LoVo (cell line): ENCODE results near the gene LCK.
A peak's percentile ranks its signal among the peaks of the same experiment; 100 is the strongest.
"Not testable (repeated sequence)": the region's sequence is repeated elsewhere in the genome, so short reads cannot be mapped to it uniquely, and the experiment has no call there.

ENCODE experiments used
- DNase-seq: peaks from one replicate; pipeline ENCODE4 v3.0.0-alpha.2; 2016; ENCODE audit warnings: low spot score

The LCK gene

GRCh38 chr1:32240140-32240951, 10.7 kb upstream of the LCK start:
- DNase-seq: peak; percentile 57

GRCh38 chr1:32241001-32241763, 9.9 kb upstream of the LCK start:
- no peak for DNase-seq

DNA sequence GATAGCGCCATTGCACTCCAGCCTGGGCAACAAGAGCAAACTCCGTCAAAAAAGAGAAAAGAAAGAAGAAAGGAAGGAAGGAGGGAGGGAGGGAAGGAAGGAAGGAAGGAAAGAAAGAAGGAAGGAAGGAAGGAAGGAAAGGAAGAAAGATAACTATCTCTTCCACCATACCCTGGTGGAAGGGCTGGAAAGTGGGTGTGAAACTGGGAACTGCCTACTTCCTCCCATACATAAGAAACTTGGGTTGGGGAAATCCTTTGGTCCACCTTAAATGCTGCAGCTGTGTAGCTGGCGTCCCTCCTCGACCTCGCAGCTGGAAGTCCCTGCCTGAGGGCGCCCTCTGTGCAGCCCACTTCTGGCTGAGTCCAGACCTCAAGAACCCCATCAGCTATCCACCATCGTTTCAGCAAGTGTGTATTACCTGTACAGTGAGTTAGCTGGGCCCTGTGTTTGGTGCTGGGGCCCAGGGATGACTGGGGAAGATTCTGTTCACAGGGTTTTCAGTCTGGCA, 8.7 kb upstream of the LCK start:
- no peak for DNase-seq

DNA sequence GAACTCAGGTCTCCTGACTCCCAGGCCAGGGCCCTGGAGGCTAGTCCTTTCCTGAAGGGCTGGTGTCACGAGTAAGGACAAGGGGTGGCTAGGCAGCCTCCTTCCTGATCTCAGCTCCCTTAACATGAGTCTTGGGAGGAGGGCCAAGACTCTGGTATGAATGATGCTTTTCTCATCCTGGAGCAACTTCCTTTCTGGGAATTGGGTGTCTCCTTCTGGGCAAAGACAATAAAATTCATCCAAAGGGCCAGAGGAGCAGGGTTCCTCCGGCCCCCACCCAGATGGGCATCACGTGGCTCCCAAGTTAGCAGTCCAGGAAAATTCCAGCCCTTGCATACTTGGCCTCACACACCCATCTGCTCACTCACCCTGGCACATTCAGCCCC, 4.2 kb upstream of the LCK start, which contains the start of gene FAM167B:
TSS of gene FAM167B (plus strand) at position 335 of the 386 bp plus-strand sequence. CDS start 200 bp downstream, outside the sequence.
- DNase-seq: no peak

DNA sequence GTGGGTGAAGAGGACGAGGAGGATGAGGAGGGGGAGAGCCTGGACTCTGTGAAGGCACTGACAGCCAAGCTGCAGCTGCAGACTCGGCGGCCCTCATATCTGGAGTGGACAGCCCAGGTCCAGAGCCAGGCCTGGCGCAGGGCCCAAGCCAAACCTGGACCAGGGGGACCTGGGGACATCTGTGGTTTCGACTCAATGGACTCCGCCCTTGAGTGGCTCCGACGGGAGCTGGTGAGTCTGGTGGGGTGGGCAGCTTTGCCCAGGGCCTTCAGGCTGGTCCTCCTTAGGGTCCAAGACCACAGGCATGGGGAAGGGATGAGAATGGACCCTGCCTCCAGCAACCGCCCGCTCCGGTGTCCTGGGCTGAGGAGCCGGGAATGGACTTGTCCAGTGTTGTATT, 3.6 kb upstream of the LCK start:
- no peak for DNase-seq

- DNase-seq: peak; percentile 27
Measured at GRCh38 chr1:32247983-32248889, 2.8 kb upstream of the LCK start.

GRCh38 chr1:32249831-32250525, 1.1 kb upstream of the LCK start:
- no peak for DNase-seq

DNA sequence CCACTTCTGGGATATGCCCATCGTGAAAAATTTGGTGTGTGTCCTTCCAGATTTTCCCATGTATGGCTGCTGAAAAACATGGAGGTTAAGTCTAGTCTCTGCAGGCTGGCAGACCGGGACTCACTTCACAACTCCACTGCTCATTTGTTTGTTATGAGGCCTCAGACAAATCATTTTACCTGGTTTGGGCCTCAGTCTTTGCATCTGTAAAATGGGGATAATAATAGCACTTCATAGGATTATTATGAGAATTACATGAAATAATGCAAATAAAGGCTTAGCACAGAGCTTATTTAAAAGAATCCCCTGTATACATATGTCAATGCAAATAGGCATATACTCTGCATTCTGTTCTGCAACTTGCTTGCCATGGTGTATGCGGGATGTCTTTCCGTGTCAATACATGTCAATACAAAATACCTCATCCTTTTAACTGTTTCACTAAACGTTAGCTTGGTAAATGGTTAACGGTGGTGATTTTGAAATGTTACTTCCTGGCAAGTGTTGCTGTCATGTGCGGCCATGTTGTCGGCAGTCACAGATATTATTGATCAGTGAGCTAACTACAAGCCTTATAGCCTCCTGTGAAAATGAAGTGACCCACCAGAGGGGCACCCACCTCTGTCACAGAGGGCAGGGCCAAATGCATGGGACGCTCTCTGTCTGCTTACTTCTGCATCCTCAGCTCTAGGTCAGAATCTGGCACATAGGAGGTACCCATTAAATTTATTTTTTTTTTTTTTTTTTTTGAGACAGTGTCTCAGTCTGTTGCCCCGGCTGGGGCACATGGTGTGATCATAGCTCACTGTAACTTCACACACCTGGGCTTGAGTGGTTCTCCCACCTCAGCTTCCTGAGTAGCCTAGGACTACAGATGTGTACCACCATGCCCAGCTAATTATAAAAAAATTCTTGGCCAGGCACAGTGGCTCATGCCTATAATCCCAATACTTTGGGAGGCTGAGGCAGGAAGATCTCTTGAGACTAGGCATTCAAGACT, 4.3 kb downstream of the LCK start:
- no peak for DNase-seq

- DNase-seq: no peak
Measured at GRCh38 chr1:32256473-32257226, 5.6 kb downstream of the LCK start.

DNA sequence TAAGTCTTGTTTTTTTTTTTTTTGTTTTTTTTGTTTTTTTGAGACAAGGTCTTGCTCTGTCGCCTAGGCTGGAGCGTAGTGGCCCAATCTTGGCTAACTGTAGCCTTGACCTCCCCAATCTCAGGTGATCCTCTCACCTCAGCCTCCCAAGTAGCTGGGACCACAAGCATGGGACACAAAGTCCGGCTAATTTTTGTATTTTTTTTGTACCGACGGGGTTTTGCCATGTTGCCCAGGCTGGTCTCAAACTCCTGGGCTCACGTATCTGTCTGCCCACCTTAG, 6.1 kb downstream of the LCK start:
- no peak for DNase-seq

DNA sequence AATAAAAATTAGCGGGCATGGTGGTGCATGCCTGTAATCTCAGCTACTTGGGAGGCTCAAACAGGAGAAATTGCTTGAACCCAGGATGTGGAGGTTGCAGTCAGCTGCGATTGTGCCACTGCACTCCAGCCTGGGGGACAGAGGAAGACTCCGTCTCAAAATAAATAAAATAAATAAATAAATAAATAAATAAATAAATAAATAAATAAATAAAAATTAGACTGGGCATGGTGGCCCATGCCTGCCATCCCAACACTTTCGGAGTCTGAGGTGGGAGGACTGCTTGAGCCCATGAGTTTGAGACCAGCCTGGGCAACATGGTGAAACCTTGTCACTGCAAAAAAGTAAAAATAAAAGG, 12.2 kb downstream of the LCK start:
- not testable (repeated sequence) for DNase-seq

DNA sequence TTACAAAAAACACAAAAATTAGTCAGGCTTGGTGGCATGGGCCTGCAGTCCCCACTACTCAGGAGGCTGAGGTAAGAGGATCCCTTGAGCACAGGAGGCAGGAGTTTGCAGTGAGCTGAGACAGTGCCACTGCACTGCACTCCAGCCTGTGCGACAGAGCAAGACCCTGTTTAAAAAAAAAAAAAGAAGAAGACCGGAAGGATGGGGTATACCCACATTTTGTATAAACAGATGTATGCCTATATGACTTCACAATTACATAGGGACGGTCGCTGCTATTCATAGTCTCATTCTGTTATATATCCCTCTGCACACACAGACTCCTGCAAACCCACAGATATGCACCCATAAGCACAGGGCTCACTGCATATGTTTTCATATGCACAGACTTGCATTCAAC, 12.7 kb downstream of the LCK start:
- no peak for DNase-seq

GRCh38 chr1:32265846-32266245, 14.8 kb downstream of the LCK start:
- no peak for DNase-seq

DNA sequence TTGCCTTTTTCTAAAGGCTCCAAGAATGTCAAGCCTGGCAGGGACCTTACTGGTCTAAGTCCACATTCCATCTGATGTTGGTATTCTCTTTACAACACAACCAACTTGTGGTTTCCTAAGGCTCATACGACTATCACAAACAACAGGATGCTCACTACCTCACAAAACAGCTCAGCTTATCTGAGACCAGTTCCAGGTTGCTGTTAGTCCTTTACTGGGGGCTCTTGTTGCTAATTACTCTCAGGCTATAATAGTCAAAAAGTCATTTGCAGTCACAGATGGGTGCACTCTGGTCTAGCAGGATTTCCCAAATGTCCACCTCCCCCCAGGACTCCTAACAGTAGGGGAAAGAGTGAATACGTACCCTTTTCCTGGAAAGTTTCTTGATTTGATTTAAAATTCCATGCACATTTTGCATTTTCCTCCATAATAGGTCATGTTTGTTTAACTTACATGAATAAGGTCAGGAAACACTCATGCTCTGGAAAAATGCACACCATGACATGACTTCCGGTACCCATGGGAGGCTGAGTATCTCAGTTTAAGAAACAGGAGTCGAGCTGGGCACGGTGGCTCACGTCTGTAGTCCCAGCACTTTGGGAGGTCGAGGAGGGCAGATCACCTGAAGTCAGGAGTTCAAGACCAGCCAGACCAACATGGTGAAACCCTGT, 16.0 kb downstream of the LCK start:
- DNase-seq: no peak

DNA sequence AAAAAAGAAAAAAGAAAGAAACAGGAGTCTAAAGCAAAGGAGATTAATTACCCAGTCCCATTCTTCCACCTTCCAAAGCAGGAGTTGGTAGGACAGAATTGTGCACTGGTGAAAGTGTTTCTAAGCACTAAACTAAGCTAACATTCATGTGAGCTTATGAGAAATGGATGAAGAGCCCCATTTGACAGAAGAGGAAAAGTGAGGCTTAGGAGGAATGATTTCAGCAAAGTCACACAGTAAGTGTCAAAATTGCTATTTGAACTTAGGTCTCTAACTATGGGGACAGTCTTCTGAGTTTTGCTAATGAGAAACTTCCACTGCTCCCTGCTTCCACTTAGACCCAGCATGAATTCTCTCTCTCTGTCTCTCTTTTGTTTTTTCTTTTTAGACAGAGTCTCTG, 18.7 kb downstream of the LCK start:
- no peak for DNase-seq

DNA sequence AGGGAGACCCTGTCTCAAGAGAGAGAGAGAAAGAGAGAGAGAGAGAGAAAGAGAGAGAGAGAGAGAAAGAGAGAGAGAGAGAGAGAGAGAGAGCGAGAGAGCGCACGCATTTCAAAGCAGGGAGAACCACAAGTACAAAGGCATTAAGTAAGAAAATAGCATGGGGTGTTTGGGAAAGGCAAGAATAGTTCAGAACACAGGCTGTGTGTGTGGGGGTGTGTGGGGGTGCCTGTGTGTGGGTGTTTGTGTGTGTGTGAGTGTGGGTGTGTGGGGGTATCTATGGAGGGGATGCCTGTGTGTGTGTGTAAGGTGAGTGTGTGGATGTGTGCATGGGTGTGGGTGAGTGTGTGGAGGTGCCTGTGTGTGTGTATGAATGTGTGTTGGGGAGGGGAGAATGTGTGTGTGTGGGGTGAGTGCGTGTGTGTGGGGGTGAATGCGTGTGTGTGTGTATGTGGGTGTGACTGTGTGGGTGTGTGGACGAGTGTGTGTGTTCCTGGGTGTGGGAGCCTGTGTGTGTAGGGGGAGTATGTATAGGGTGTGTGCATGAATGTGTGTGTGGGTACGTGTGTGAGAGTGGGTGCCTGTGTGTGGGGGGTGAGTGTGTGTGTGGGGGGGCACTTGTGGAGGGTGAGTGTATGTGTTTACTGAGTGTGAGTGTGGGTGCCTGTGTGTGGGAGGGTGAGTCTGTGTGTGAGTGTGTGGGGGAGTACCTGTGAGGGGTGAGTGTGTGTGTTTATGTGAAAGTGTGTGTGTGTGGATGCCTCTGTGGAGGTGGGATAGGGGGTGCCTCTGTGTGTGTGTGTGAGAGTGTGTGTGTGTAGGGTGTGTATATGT, 21.7 kb downstream of the LCK start:
- no peak for DNase-seq

GRCh38 chr1:32273391-32274208, 22.5 kb downstream of the LCK start:
- peak; percentile 52 for DNase-seq
